C4-2B (cell line): Measurements from ENCODE around the gene TNS1.

Source experiments
- H3K27ac ChIP-seq: fragments of 450-650 bp; 2 replicates; pipeline ENCODE4 v1.5.1; 2017
- CTCF ChIP-seq: fragments of 450-650 bp; conservative IDR thresholded peaks from 2 replicates; pipeline ENCODE4 v1.5.1; 2017; ENCODE audit warnings: mild to moderate bottlenecking
- ZFX ChIP-seq: fragments of 450-650 bp; IDR thresholded peaks from 2 replicates; pipeline ENCODE4 v1.6.1; 2017

TNS1 gene

GRCh38 chr2:217989221-217989948, 13.4 kb downstream of the TNS1 start:
- no peak for TF ChIP-seq ZFX
- TF ChIP-seq CTCF, result no peak
- no peak overlapping the region for H3K27ac ChIP-seq

GRCh38 chr2:217988840-217989204, 14.0 kb downstream of the TNS1 start:
- H3K27ac ChIP-seq, result no peak overlapping the region
- peak; percentile 37 for TF ChIP-seq CTCF
- TF ChIP-seq ZFX, result no peak

- TF ChIP-seq CTCF, result peak; percentile 87
- no peak for TF ChIP-seq ZFX
- peak overlapping the region; percentile 42 for H3K27ac ChIP-seq
Measured at GRCh38 chr2:217988014-217988839, 14.6 kb downstream of the TNS1 start.

- no peak overlapping the region; the same call in 1 of the 2 replicates for H3K27ac ChIP-seq
- TF ChIP-seq CTCF (no peak), ZFX (no peak)
Measured at GRCh38 chr2:217987391-217987790, 15.4 kb downstream of the TNS1 start.

GRCh38 chr2:217986256-217986961, 16.4 kb downstream of the TNS1 start:
- H3K27ac ChIP-seq, result no peak overlapping the region
- TF ChIP-seq CTCF (no peak), ZFX (no peak)

- TF ChIP-seq CTCF (no peak), ZFX (no peak)
- no peak overlapping the region for H3K27ac ChIP-seq
Measured at GRCh38 chr2:217983276-217984233, 19.2 kb downstream of the TNS1 start.
